Ishikawa (cell line): Measurements from ENCODE around the gene FOXJ3.
A peak's percentile ranks its signal among the peaks of the same experiment; 100 is the strongest.

Source experiments
- CEBPB ChIP-seq: IDR thresholded peaks from 2 replicates; pipeline ENCODE4 v1.6.1; 2012
- CREB1 ChIP-seq: IDR thresholded peaks from 2 replicates; pipeline ENCODE4 v1.6.1; 2012; ENCODE audit warnings: low read depth
- EGR1 ChIP-seq: IDR thresholded peaks from 2 replicates; pipeline ENCODE4 v1.6.1; 2012
- EP300 ChIP-seq: IDR thresholded peaks from 2 replicates; pipeline ENCODE4 v1.6.1; 2012; ENCODE audit warnings: borderline replicate concordance
- FOXM1 ChIP-seq: IDR thresholded peaks from 2 replicates; pipeline ENCODE4 v1.6.1; 2012; ENCODE audit warnings: low read depth, borderline replicate concordance
- MAX ChIP-seq: IDR thresholded peaks from 2 replicates; pipeline ENCODE4 v1.6.1; 2012
- NFIC ChIP-seq: IDR thresholded peaks from 2 replicates; pipeline ENCODE4 v1.6.1; 2012
- RAD21 ChIP-seq: IDR thresholded peaks from 2 replicates; pipeline ENCODE4 v1.6.1; 2012; ENCODE audit warnings: low read depth
- TAF1 ChIP-seq: IDR thresholded peaks from 2 replicates; pipeline ENCODE4 v1.6.1; 2012; ENCODE audit warnings: low read depth, mild to moderate bottlenecking
- TCF12 ChIP-seq: IDR thresholded peaks from 2 replicates; pipeline ENCODE4 v1.6.1; 2012; ENCODE audit warnings: low read depth
- TEAD4 ChIP-seq: IDR thresholded peaks from 2 replicates; pipeline ENCODE4 v1.6.1; 2012
- YY1 ChIP-seq: IDR thresholded peaks from 2 replicates; pipeline ENCODE4 v1.6.1; 2012; ENCODE audit warnings: low read depth
- ZBTB7A ChIP-seq: IDR thresholded peaks from 2 replicates; pipeline ENCODE4 v1.6.1; 2012; ENCODE audit warnings: low read depth
- TF ChIP-seq, protein P1 (sequence below): IDR thresholded peaks from 2 replicates; pipeline ENCODE4 v1.6.1; 2012; ENCODE audit warnings: low read depth, mild to moderate bottlenecking
- TF ChIP-seq, protein P2 (sequence below): IDR thresholded peaks from 2 replicates; pipeline ENCODE4 v1.6.1; 2012

Gene FOXJ3

GRCh38 chr1:42177541-42177981 lies 157.5 kb downstream of the FOXJ3 start:
- TF ChIP-seq CEBPB (no peak), MAX (no peak), NFIC (no peak), TAF1 (no peak), TCF12 (no peak), EGR1 (no peak), YY1 (no peak), FOXM1 (no peak), CREB1 (no peak), EP300 (no peak)
- TF ChIP-seq, protein P1, sequence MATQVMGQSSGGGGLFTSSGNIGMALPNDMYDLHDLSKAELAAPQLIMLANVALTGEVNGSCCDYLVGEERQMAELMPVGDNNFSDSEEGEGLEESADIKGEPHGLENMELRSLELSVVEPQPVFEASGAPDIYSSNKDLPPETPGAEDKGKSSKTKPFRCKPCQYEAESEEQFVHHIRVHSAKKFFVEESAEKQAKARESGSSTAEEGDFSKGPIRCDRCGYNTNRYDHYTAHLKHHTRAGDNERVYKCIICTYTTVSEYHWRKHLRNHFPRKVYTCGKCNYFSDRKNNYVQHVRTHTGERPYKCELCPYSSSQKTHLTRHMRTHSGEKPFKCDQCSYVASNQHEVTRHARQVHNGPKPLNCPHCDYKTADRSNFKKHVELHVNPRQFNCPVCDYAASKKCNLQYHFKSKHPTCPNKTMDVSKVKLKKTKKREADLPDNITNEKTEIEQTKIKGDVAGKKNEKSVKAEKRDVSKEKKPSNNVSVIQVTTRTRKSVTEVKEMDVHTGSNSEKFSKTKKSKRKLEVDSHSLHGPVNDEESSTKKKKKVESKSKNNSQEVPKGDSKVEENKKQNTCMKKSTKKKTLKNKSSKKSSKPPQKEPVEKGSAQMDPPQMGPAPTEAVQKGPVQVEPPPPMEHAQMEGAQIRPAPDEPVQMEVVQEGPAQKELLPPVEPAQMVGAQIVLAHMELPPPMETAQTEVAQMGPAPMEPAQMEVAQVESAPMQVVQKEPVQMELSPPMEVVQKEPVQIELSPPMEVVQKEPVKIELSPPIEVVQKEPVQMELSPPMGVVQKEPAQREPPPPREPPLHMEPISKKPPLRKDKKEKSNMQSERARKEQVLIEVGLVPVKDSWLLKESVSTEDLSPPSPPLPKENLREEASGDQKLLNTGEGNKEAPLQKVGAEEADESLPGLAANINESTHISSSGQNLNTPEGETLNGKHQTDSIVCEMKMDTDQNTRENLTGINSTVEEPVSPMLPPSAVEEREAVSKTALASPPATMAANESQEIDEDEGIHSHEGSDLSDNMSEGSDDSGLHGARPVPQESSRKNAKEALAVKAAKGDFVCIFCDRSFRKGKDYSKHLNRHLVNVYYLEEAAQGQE = no peak

DNA sequence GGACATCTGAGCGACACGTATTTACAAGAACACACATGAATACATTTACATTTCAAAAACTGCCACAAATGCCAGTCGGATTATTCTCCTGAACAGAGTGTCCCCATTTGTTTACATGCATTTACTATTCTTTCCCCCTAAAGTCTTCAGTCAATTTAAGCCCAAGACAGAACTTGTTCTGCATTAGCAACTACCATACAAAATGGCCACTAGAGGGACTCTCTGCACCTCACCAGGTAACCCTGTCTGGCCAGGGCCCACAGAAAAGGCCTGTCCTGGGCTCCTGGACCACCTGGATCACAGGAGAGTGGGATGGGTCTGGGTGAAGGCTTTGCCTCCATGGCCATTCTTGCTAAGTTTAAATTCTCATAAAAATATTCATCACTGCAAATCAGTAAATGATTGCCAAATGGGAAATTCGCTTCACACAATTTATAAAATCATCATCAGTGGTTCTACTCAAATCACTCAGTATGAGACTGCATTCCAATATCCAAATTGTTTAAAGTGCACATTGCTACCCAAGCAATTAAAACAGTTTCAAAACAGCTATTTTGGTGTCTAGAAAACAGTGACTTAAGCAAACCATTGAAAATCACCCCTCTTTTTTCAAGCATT lies 158.0 kb downstream of the FOXJ3 start:
- TF ChIP-seq YY1 (no peak), RAD21 (peak; percentile 80), CEBPB (no peak), CREB1 (no peak), ZBTB7A (no peak), MAX (no peak), EP300 (no peak), NFIC (no peak)
- TF ChIP-seq, protein P1 = no peak

- TF ChIP-seq MAX = no peak
- TF ChIP-seq CREB1 = no peak
- TF ChIP-seq TCF12 = no peak
- no peak for TF ChIP-seq EP300
- no peak for TF ChIP-seq CEBPB
- TF ChIP-seq ZBTB7A = no peak
- no peak for TF ChIP-seq TAF1
- no peak for TF ChIP-seq YY1
- TF ChIP-seq, protein P1 = no peak
- TF ChIP-seq FOXM1 = no peak
- TF ChIP-seq EGR1 = no peak
- no peak for TF ChIP-seq NFIC
- TF ChIP-seq, protein P2, sequence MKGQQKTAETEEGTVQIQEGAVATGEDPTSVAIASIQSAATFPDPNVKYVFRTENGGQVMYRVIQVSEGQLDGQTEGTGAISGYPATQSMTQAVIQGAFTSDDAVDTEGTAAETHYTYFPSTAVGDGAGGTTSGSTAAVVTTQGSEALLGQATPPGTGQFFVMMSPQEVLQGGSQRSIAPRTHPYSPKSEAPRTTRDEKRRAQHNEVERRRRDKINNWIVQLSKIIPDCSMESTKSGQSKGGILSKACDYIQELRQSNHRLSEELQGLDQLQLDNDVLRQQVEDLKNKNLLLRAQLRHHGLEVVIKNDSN = no peak
- TF ChIP-seq RAD21 = no peak
- no peak for TF ChIP-seq TEAD4
Measured at GRCh38 chr1:42175314-42176054, 159.6 kb downstream of the FOXJ3 start.

DNA sequence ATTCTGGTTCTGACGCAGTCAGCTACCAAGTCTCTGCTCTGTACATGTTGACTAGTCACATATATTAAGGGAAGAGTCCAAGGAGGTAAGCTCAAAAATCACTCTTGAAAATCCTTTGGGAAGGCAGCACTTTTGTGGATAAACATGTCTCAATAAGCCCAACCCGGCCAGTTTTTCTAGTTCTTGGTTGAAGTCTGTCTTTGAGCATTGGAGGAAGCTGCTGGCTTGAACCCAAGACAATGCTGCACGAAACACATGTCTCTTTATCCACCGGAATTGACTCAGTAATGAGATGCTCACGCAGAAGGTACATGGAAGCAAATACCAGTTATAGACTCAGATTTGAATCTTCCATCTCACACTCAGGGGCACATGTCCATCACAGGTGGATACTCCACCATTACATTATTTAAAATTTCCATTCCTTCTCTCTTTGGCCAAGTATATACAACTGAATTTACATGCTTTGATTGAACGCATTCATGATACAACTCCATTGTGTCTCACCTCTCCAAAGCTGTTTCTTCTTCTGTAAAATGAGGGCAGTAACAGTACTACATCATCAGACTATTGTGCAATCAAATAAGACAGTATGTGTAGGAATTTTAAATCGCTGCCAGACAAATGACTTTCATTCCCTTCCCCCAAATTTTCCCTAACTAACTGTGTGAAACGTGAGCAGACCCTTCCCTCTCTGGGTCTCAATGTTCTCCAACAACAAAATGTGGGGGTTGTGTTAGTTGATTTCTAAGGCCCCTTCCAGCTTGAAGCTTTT lies 160.9 kb downstream of the FOXJ3 start:
- TF ChIP-seq CEBPB = peak; percentile 84
- TF ChIP-seq, protein P2 = no peak
- TF ChIP-seq, protein P1 = no peak
